CD4-positive, alpha-beta T cell treated with Interleukin-1 beta for 1 hour (primary cell): ENCODE data around the gene C2orf42.
"Not testable (repeated sequence)": the region's sequence is repeated elsewhere in the genome, so short reads cannot be mapped to it uniquely, and the experiment has no call there.

Experiments used
- DNase-seq, 2 donors: peaks; one replicate each; pipeline ENCODE4 v3.0.0-alpha.2; 2020 to 2022

Gene C2orf42

DNA sequence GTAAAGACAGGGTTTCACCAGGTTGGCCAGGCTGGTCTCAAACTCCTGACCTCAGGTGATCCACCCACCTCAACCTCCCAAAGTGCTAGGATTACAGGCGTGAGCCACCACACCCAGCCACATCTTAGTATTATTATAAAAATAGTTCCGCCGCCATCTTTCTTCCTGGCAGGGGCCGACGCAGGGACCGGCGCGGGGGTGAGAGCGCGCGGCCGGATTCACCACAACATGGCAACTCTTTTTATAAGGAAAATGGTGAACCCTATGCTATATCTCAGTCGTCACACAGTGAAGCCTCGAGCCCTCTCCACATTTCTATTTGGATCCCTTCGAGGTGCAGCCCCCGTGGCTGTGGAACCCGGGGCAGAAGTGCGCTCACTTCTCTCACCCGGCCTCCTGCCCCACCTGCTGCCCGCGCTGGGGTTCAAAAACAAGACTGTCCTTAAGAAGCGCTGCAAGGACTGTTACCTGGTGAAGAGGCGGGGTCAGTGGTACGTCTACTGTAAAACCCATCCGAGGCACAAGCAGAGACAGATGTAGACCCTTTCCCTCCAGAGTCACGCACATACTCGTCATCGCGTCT, 88.4 kb downstream of the C2orf42 start:
- DNase-seq, result not testable (repeated sequence)

DNA sequence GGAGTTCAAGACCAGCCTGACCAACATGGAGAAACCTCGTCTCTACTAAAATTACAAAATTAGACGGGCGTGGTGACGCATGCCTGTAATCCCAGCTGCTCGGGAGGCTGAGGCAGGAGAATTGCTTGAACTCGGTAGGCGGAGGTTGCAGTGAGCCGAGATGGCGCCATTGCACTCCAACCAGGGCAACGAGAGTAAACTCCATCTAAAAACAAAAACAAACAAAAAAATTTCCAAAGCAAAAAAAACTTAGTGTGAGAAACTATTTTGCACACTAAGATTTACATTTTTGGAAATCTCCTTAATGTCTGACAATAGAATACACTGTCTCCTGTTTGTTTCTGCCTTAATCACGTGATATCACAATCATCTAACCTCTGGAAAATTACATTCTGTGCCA, 89.1 kb downstream of the C2orf42 start:
- not testable (repeated sequence) for DNase-seq

DNA sequence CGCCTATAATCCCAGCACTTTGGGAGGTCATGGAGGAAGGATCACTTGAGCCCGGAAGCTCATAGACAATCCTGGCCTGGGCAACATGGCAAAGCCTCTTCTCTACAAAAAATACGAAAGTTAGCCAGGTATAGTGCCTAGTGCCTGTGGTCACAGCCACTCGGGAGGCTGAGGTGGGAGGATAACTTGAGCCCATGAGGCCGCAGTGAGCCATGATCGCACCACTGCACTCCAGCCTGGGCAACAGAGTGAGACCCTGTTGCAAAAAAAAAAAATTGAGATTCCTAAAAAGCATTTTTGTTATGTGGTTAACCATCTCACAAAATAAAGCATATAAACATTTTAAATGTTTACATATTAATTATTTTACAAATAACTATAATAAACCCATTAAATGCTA, 89.6 kb downstream of the C2orf42 start:
- DNase-seq, result no peak
